Mucosa of stomach (tissue), 1 donor: ENCODE data around the gene CDK14.
"Not testable (repeated sequence)": the region's sequence is repeated elsewhere in the genome, so short reads cannot be mapped to it uniquely, and the experiment has no call there.

Experiments
- H3K27me3 ChIP-seq: one replicate; pipeline ENCODE4 v1.7.0; 2013; ENCODE audit warnings: mild to moderate bottlenecking, low read length; ENCODE audit not compliant: control insufficient read depth, insufficient read depth
- H3K36me3 ChIP-seq: one replicate; pipeline ENCODE4 v1.7.0; 2013; ENCODE audit warnings: low read length; ENCODE audit not compliant: control insufficient read depth, insufficient read depth
- H3K4me1 ChIP-seq: one replicate; pipeline ENCODE4 v1.7.0; 2013; ENCODE audit warnings: mild to moderate bottlenecking, low read length; ENCODE audit not compliant: control insufficient read depth, insufficient read depth
- H3K4me3 ChIP-seq: one replicate; pipeline ENCODE4 v1.7.0; 2013; ENCODE audit warnings: low read length
- H3K9ac ChIP-seq: one replicate; pipeline ENCODE4 v1.7.0; 2013; ENCODE audit warnings: mild to moderate bottlenecking, low read length, moderate library complexity
- H3K9me3 ChIP-seq: one replicate; pipeline ENCODE4 v1.7.0; 2013; ENCODE audit warnings: mild to moderate bottlenecking, low read length, moderate library complexity; ENCODE audit not compliant: control insufficient read depth
- donor health status: Pancreatic carcinoma.

CDK14 gene

DNA sequence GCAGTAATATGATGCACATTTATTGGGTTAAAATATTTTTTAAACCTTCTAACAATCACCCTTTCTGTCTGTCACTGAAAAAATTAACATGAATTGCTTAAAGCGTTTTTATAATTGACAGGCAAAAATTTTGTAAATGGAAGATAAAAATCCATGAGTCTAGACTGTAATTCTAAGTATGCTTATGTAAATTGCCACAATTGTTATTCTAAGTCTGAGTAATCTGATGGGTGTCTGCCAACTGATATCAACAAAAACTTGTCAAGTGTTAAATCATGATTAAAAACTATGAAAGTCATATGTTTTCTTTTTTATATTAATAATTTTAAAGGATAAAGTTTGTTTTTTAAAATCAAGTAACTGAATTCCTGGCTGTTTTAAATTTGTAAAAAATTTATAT lies 208.2 kb downstream of the CDK14 start:
- Histone ChIP-seq H3K4me3 (no peak overlapping the region), H3K27me3 (no peaks in the 10 kb centered on the region)

DNA sequence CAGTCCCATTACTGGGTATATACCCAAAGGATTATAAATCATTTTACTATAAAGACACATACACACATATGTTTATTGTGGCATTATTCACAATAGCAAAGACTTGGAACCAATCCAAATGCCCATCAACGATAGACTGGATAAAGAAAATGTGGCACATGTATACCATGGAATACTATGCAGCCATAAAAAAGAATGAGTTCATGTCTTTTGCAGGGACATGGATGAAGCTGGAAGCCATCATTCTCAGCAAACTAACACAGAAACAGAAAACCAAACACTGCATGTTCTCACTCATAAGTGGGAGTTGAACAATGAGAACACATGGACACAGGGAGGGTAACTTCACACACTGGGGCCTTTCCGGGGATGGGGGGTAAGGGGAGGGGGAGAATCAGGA lies 219.4 kb downstream of the CDK14 start:
- H3K4me1 ChIP-seq, H3K36me3 ChIP-seq, H3K9me3 ChIP-seq, H3K9ac ChIP-seq, H3K4me3 ChIP-seq, H3K27me3 ChIP-seq: not testable (repeated sequence)

More for the DNA sequence above, 208.2 kb downstream of the CDK14 start:
- Histone ChIP-seq H3K36me3 (no peaks in the 10 kb centered on the region), H3K9ac (no peak overlapping the region), H3K9me3 (no peaks in the 10 kb centered on the region), H3K4me1 (no peaks in the 10 kb centered on the region)

GRCh38 chr7:90816511-90817142 lies 220.5 kb downstream of the CDK14 start:
- no peaks in the 10 kb centered on the region for H3K9me3 ChIP-seq
- no peaks in the 10 kb centered on the region for H3K4me1 ChIP-seq
- no peaks in the 10 kb centered on the region for H3K27me3 ChIP-seq
- no peaks in the 10 kb centered on the region for H3K36me3 ChIP-seq
- no peak overlapping the region for H3K9ac ChIP-seq
- H3K4me3 ChIP-seq, result no peak overlapping the region

GRCh38 chr7:90817151-90817550 lies 221.0 kb downstream of the CDK14 start:
- Histone ChIP-seq H3K9me3 (no peaks in the 10 kb centered on the region), H3K36me3 (no peaks in the 10 kb centered on the region), H3K4me3 (no peak overlapping the region), H3K9ac (no peak overlapping the region), H3K27me3 (no peaks in the 10 kb centered on the region), H3K4me1 (no peaks in the 10 kb centered on the region)

DNA sequence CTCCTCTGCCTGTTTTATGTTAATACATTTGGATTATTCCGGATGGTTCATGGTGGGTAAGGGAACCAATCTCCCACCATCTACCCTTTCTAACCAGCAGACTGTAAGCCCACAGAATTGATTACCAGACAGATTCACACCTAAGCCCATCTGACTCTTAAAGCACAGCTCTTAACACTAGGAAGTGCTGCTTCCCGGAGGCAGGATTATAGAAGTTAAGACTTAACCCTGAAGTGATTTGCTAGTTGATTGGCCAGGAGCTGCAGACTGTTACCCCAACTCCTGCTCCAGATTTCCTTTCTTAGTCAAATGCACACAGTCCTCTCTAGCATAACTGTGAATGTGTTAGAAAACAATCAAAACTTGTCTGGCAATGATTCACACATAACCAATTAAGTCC lies 221.7 kb downstream of the CDK14 start:
- no peaks in the 10 kb centered on the region for H3K4me1 ChIP-seq
- no peaks in the 10 kb centered on the region for H3K36me3 ChIP-seq
- no peaks in the 10 kb centered on the region for H3K27me3 ChIP-seq
- no peaks in the 10 kb centered on the region for H3K9me3 ChIP-seq
- H3K4me3 ChIP-seq, result no peak overlapping the region
- no peak overlapping the region for H3K9ac ChIP-seq

GRCh38 chr7:90818341-90818740 lies 222.2 kb downstream of the CDK14 start:
- no peaks in the 10 kb centered on the region for H3K36me3 ChIP-seq
- H3K9ac ChIP-seq, result no peak overlapping the region
- no peak overlapping the region for H3K4me3 ChIP-seq
- no peaks in the 10 kb centered on the region for H3K9me3 ChIP-seq
- H3K27me3 ChIP-seq, result no peaks in the 10 kb centered on the region
- no peaks in the 10 kb centered on the region for H3K4me1 ChIP-seq

DNA sequence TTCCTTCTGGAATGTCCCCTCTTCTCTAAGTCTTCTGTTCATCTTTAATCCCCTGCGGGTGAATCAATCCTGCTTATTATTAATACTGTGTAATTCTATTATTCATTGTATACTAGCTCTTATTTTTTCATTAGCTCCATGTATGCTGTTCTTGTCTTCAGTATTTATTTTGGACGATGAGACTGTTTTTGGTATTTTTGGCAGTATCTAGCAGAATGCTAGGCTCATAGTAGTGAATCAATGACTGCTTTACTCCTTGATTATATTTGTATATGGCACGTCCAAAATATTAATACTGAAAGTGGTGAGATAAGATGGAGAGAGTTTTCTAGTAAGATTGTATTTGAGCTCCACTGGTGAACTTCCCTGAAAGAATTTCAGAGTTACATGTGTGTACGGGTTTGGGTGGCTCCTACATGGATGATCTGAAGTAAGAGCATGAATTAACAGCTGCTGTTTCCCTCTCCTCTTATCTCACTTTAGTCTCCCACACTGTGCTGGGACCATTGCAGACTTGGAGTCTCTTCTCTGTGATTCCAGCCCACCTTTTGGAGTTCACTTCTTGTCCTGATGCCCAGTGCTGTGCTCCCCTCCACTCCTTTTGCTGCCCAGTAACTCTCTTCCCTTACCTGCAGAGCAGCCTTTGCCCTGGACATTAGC lies 226.0 kb downstream of the CDK14 start:
- H3K4me1 ChIP-seq, result no peaks in the 10 kb centered on the region
- no peak overlapping the region for H3K9ac ChIP-seq
- H3K9me3 ChIP-seq, result no peaks in the 10 kb centered on the region

GRCh38 chr7:90824386-90825307 lies 228.5 kb downstream of the CDK14 start:
- Histone ChIP-seq H3K9ac (no peak overlapping the region), H3K4me1 (no peaks in the 10 kb centered on the region), H3K9me3 (no peaks in the 10 kb centered on the region), H3K27me3 (no peaks in the 10 kb centered on the region), H3K4me3 (no peak overlapping the region), H3K36me3 (no peaks in the 10 kb centered on the region)

More for the DNA sequence above, 226.0 kb downstream of the CDK14 start:
- no peak overlapping the region for H3K4me3 ChIP-seq
- no peaks in the 10 kb centered on the region for H3K27me3 ChIP-seq
- no peaks in the 10 kb centered on the region for H3K36me3 ChIP-seq

DNA sequence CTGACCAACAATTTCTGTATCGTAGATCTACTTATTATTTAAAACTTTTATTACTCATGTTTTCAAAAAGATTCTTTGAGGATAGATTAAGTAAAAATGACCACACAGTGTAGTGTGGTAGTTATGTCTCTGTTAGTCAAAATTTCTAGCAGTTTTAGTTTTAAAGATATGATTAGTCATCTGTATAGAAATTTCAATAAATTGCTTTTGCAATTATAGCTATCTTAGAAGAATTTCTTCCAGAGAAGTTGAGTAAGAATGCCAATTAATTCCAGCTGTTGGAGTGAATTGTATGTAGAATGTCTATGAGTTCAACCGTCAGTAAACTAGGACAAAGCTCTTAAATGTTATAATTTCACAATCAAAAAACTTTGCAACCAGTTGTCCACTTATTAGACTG lies 229.7 kb downstream of the CDK14 start:
- no peak overlapping the region for H3K9ac ChIP-seq
- H3K4me3 ChIP-seq, result no peak overlapping the region
- H3K9me3 ChIP-seq, result no peaks in the 10 kb centered on the region
- no peaks in the 10 kb centered on the region for H3K27me3 ChIP-seq
- no peaks in the 10 kb centered on the region for H3K4me1 ChIP-seq
- no peaks in the 10 kb centered on the region for H3K36me3 ChIP-seq

GRCh38 chr7:90828601-90829000 lies 232.5 kb downstream of the CDK14 start:
- H3K4me3 ChIP-seq, result no peak overlapping the region
- no peaks in the 10 kb centered on the region for H3K27me3 ChIP-seq
- no peaks in the 10 kb centered on the region for H3K9me3 ChIP-seq
- H3K4me1 ChIP-seq, result no peaks in the 10 kb centered on the region
- H3K9ac ChIP-seq, result no peak overlapping the region
- no peaks in the 10 kb centered on the region for H3K36me3 ChIP-seq

GRCh38 chr7:90830308-90830707 lies 234.2 kb downstream of the CDK14 start:
- no peaks in the 10 kb centered on the region for H3K9me3 ChIP-seq
- no peaks in the 10 kb centered on the region for H3K27me3 ChIP-seq
- H3K36me3 ChIP-seq, result no peaks in the 10 kb centered on the region
- no peaks in the 10 kb centered on the region for H3K4me1 ChIP-seq
- no peak overlapping the region for H3K4me3 ChIP-seq
- H3K9ac ChIP-seq, result no peak overlapping the region

DNA sequence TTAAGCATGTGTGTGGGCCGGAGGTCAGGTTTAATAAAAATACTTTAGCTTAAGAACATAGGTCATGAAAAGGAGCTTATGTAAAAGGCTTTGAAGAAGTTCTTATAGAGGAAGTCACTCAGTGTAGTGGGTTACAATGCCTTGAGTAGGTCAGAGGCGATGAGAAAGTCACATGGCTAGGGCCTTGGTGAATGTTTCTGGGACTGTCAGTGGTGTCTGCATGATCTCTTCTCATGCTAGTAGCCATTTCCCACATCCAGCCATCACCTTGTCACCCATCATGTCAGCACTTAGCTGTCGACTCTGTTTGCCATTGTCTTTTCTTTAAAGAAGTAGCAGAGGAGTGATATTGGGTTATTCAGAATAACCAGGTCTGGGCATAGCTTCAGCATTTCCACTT lies 236.6 kb downstream of the CDK14 start:
- H3K4me1 ChIP-seq, result no peaks in the 10 kb centered on the region

More for the DNA sequence above, 236.6 kb downstream of the CDK14 start:
- Histone ChIP-seq H3K27me3 (no peaks in the 10 kb centered on the region), H3K36me3 (no peaks in the 10 kb centered on the region), H3K4me3 (no peak overlapping the region), H3K9ac (no peak overlapping the region), H3K9me3 (no peaks in the 10 kb centered on the region)
